ENCODE measurements around the gene CRHR1.

GRCh38 chr17:45846646-45847045 lies 62.5 kb downstream of the CRHR1 start:
- TF ChIP-seq CTCF (IDR thresholded peaks at IDR 0.05; ENCODE audit: insufficient read depth, low read length): no peak
- TF ChIP-seq POLR2AphosphoS5 (IDR thresholded peaks at IDR 0.05; ENCODE audit: low read depth): no peak

Measured in HL-60 (cell line).